Psoas muscle (tissue), 8 donors: Measurements from ENCODE around the gene LAMA4. TPM values are rescaled to one million over a fixed set of nuclear protein-coding genes. Genes with fewer than 3 reads are reported as not detected.

ENCODE experiments used
- ATAC-seq, 4 donors: fragments of 200-7000 bp; cut with Tn5 transposase; one replicate each; pipeline ENCODE4 v1.9.1; 2020; ENCODE audit warnings: moderate library complexity in 3 of 4, mild to moderate bottlenecking in 2 of 4
- DNase-seq, 2 donors: peaks; one replicate each; pipeline ENCODE4 v3.0.0-alpha.2; 2020
- H3K27ac ChIP-seq: fragments of 200-600 bp; one replicate; pipeline ENCODE4 v1.8.0; 2022
- H3K27me3 ChIP-seq, 3 donors: fragments of 200-600 bp in 1 of 3; one replicate each; pipeline versions ENCODE4 v1.6.1 to v1.8.0; 2013 to 2022; ENCODE audit warnings: low read length in 2 of 3, mild to moderate bottlenecking in 2 of 3, moderate library complexity in 1 of 3; ENCODE audit not compliant: insufficient read depth in 3 of 3
- H3K36me3 ChIP-seq, 2 donors: fragments of 200-600 bp in 1 of 2; one replicate each; pipeline versions ENCODE4 v1.6.1 to v1.8.0; 2013 to 2022; ENCODE audit warnings: low read depth in 1 of 2, mild to moderate bottlenecking in 1 of 2, moderate library complexity in 1 of 2; ENCODE audit not compliant: insufficient read depth in 1 of 2
- H3K4me1 ChIP-seq: fragments of 200-600 bp; one replicate; pipeline ENCODE4 v1.8.0; 2022
- H3K4me3 ChIP-seq: fragments of 200-600 bp; one replicate; pipeline ENCODE4 v1.8.0; 2022; ENCODE audit warnings: mild to moderate bottlenecking
- H3K9me3 ChIP-seq: fragments of 200-600 bp; one replicate; pipeline ENCODE4 v1.8.0; 2022
- CTCF ChIP-seq: fragments of 200-600 bp; IDR thresholded peaks from one replicate; pipeline ENCODE4 v1.8.0; 2022; ENCODE audit warnings: antibody characterized with exemption
- WGBS, 3 donors: extraction: QIAGEN DNeasy Blood & Tissue Kit; methylation state at CpG; one replicate each; pipeline versions ENCODE4 v1.1.6 to v1.1.7; 2013; 5-methylcytosine and 5-hydroxymethylcytosine counted together
- intact Hi-C, 2 donors: fragments of 100-400 bp; cut with DNase I; formaldehyde crosslinking; loops; one replicate each; pipeline versions ENCODE4 v1.11.0 to v1.14.2; 2022
- polyA plus RNA-seq, 3 donors: library from polyadenylated mRNA; stranded (reverse); fragments of 200-250 nt; gene quantifications; one replicate each; pipeline ENCODE4 v1.2.3, GENCODE V29; 2013
- total RNA-seq, 4 donors: library from RNA; stranded (reverse); fragmentation: NEBNext Ultra II Directional in 2 of 4; extraction: Animal tissue kit (Norgen Biotek cat#: 25700) in 2 of 4; gene quantifications; one replicate each; pipeline versions ENCODE4 v1.2.1 to v1.2.4, GENCODE V29; 2021 to 2023
- donor health status: healthy with polysubstance abuse.
- donor health status: DM: no; HTN: no; CAD: no; lungs with moderate emphysema.
- donor health status: Bipolar disorder and iron deficiency.
- donor health status: healthy.
- donor health status: DM: yes; HTN: yes; CAD: no.
- donor health status: DM: no; HTN: no; CAD: no.
- donor health status: DM: no; HTN: no; CAD: no.
- donor health status: DM: yes; HTN: yes; CAD: no.

The LAMA4 gene
- total and polyA plus RNA-seq, 7 donors = 3.0 to 15.8 (median 5.3) TPM

GRCh38 chr6:112189494-112189893 lies 64.9 kb downstream of the LAMA4 start:
- no peak overlapping the region for H3K4me3 ChIP-seq
- intact Hi-C loops = loop anchor here in 1 of 2 donors (5.0 to 10.0 kb wide), 2 partner anchors 63 to 1715 kb away; partner anchors contain the start of gene LAMA4
- H3K9me3 ChIP-seq = no peaks in the 10 kb centered on the region
- no peak for TF ChIP-seq CTCF
- no peaks in the 10 kb centered on the region for H3K27me3 ChIP-seq
- ATAC-seq (no peak), DNase-seq (peak in 1 of 2 donors; percentile 29)
- no peak overlapping the region for H3K27ac ChIP-seq
- no peaks in the 10 kb centered on the region for H3K4me1 ChIP-seq
- 42 to 56% (median 46%) methylated on average over 5 of the region's 5 CpGs for WGBS, 3 donors
- H3K36me3 ChIP-seq = no peaks in the 10 kb centered on the region

GRCh38 chr6:112188906-112189305 lies 65.5 kb downstream of the LAMA4 start:
- TF ChIP-seq CTCF = no peak
- no peak overlapping the region for H3K27ac ChIP-seq
- no peaks in the 10 kb centered on the region for H3K27me3 ChIP-seq
- intact Hi-C loops = loop anchor here in 1 of 2 donors (5.0 to 10.0 kb wide), 2 partner anchors 63 to 1716 kb away; partner anchors contain the start of gene LAMA4
- no peaks in the 10 kb centered on the region for H3K4me1 ChIP-seq
- WGBS, 3 donors = 64 to 68% (median 68%) methylated on average over 3 of the region's 3 CpGs
- H3K4me3 ChIP-seq = no peak overlapping the region
- DNase-seq (no peak), ATAC-seq (no peak)
- H3K36me3 ChIP-seq = no peaks in the 10 kb centered on the region
- H3K9me3 ChIP-seq = no peaks in the 10 kb centered on the region

- no peak for TF ChIP-seq CTCF
- no peaks in the 10 kb centered on the region for H3K9me3 ChIP-seq
- H3K36me3 ChIP-seq = no peaks in the 10 kb centered on the region
- ATAC-seq = no peak
- no peak for DNase-seq
- H3K27me3 ChIP-seq = no peaks in the 10 kb centered on the region
- intact Hi-C loops = loop anchor here in 1 of 2 donors (5.0 to 10.0 kb wide), 2 partner anchors 65 to 1717 kb away; partner anchors contain the start of gene LAMA4
- H3K27ac ChIP-seq = no peak overlapping the region
- no peaks in the 10 kb centered on the region for H3K4me1 ChIP-seq
- H3K4me3 ChIP-seq = no peak overlapping the region
- WGBS, 3 donors = 66 to 72% (median 67%) methylated on average over 6 of the region's 6 CpGs
Observed at GRCh38 chr6:112187736-112188135, 66.6 kb downstream of the LAMA4 start.

- no peak overlapping the region for H3K4me3 ChIP-seq
- H3K4me1 ChIP-seq = no peaks in the 10 kb centered on the region
- ATAC-seq (no peak), DNase-seq (no peak)
- TF ChIP-seq CTCF = no peak
- intact Hi-C loops = loop anchor here (5.0 to 10.0 kb wide), 3 partner anchors 67 to 1720 kb away; partner anchors contain the start of gene LAMA4 (in 1 of the 2)
- no peaks in the 10 kb centered on the region for H3K27me3 ChIP-seq
- no peaks in the 10 kb centered on the region for H3K9me3 ChIP-seq
- WGBS, 3 donors = 76 to 82% (median 80%) methylated on average over 9 of the region's 9 CpGs
- H3K27ac ChIP-seq = no peak overlapping the region
- no peaks in the 10 kb centered on the region for H3K36me3 ChIP-seq
Observed at GRCh38 chr6:112184951-112185350, 69.4 kb downstream of the LAMA4 start.

GRCh38 chr6:112183271-112183671 lies 71.1 kb downstream of the LAMA4 start:
- WGBS, 3 donors = 67 to 80% (median 73%) methylated on average over 3 of the region's 3 CpGs
- ATAC-seq = no peak
- intact Hi-C loops = loop anchor here (5.0 to 10.0 kb wide), 2 partner anchors 129 to 1722 kb away; no protein-coding TSS in a partner anchor
- TF ChIP-seq CTCF = no peak
- Histone ChIP-seq H3K36me3 (no peaks in the 10 kb centered on the region), H3K4me3 (no peak overlapping the region), H3K27me3 (peaks cover 0 to 3% (median 0%) of the 10 kb centered on the region in 3 donors), H3K9me3 (no peaks in the 10 kb centered on the region), H3K4me1 (no peaks in the 10 kb centered on the region), H3K27ac (no peak overlapping the region)
- no peak for DNase-seq
